Stomach (tissue), 4 donors: ENCODE results near the gene PHKA2.

Source experiments
- CTCF ChIP-seq, 7 experiments: fragments of 450-650 bp in 4 of 7; fragments of 200-600 bp in 3 of 7; sonication (generic) in 3 of 7; IDR thresholded peaks; one replicate each; pipeline ENCODE4 v1.5.1; 2016 to 2019; ENCODE audit warnings: antibody characterized with exemption in 7 of 7, control low read depth in 2 of 7, mild to moderate bottlenecking in 1 of 7
- EP300 ChIP-seq: sonication (generic); formaldehyde crosslinking; IDR thresholded peaks from one replicate; pipeline ENCODE4 v1.6.1; 2017; ENCODE audit warnings: antibody characterized with exemption
- POLR2A ChIP-seq, 4 donors: fragments of 450-650 bp; IDR thresholded peaks; one replicate each; pipeline ENCODE4 v1.6.1; 2016; ENCODE audit warnings: antibody characterized with exemption in 4 of 4, control low read depth in 2 of 4, mild to moderate bottlenecking in 1 of 4, moderate library complexity in 1 of 4
- POLR2AphosphoS5 ChIP-seq, 3 donors: sonication (generic); formaldehyde crosslinking; IDR thresholded peaks; one replicate each; pipeline ENCODE4 v1.6.1; 2016; ENCODE audit warnings: antibody characterized with exemption in 3 of 3

- TF ChIP-seq CTCF (IDR thresholded peaks at IDR 0.05) (no peak), POLR2A (IDR thresholded peaks at IDR 0.05) (no peak), EP300 (no peak), POLR2AphosphoS5 (IDR thresholded peaks at IDR 0.05) (no peak)
Measured at GRCh38 chrX:18971506-18971905, 12.4 kb downstream of the PHKA2 start.
